Measurements from ENCODE around the gene OSBP2.

Gene OSBP2

GRCh38 chr22:30947816-30948454, 253.3 kb downstream of the OSBP2 start:
- DNase-seq, result no peak

- DNase-seq, result no peak
Observed at GRCh38 chr22:30948930-30949342, 254.3 kb downstream of the OSBP2 start.

- no peak for DNase-seq
Observed at GRCh38 chr22:30949934-30950660, 255.4 kb downstream of the OSBP2 start.

GRCh38 chr22:30953206-30953605, 258.5 kb downstream of the OSBP2 start:
- no peak for DNase-seq

GRCh38 chr22:30955153-30955552, 260.5 kb downstream of the OSBP2 start:
- no peak for DNase-seq

All from activated effector memory CD4-positive, alpha-beta T cell treated with anti-CD3 and anti-CD28 coated beads, Interleukin-2, amount 50 U/mL, for 16 hours (primary cell).